DMS114 treated with DMSO at 0.1 percent for 48 hours (cell line): ENCODE data around the gene STAC3.

Experiments used
- DNase-seq: peaks from one replicate; lab custom pipeline; 2025; ENCODE audit not compliant: unreplicated experiment; lab: John Stamatoyannopoulos, UW

Gene STAC3

GRCh38 chr12:57236925-57237595 is 13.9 kb downstream of the STAC3 start:
- DNase-seq, result no peak

- DNase-seq, result no peak
Observed at GRCh38 chr12:57236201-57236924, 14.6 kb downstream of the STAC3 start.

GRCh38 chr12:57235728-57236131 is 15.3 kb downstream of the STAC3 start:
- DNase-seq, result no peak

GRCh38 chr12:57235017-57235727 is 15.8 kb downstream of the STAC3 start:
- DNase-seq, result no peak

GRCh38 chr12:57234571-57235016 is 16.4 kb downstream of the STAC3 start:
- DNase-seq, result no peak

- no peak for DNase-seq
Observed at GRCh38 chr12:57234233-57234570, 16.8 kb downstream of the STAC3 start.

GRCh38 chr12:57233357-57234232 is 17.4 kb downstream of the STAC3 start:
- no peak for DNase-seq

GRCh38 chr12:57232156-57232756 is 18.7 kb downstream of the STAC3 start:
- DNase-seq, result no peak

- DNase-seq, result no peak
Observed at GRCh38 chr12:57231276-57232021, 19.5 kb downstream of the STAC3 start.

- DNase-seq, result no peak
Observed at GRCh38 chr12:57230381-57231155, 20.4 kb downstream of the STAC3 start.

- DNase-seq, result peak; percentile 95
Observed at GRCh38 chr12:57229634-57230380, 21.2 kb downstream of the STAC3 start, which contains the start of gene SHMT2. Gene SHMT2 (plus strand): TSS chr12:57229711. CDS start chr12:57229779, 68 bp downstream.

GRCh38 chr12:57229046-57229633 is 21.8 kb downstream of the STAC3 start:
- DNase-seq, result no peak

- no peak for DNase-seq
Observed at GRCh38 chr12:57227315-57228115, 23.5 kb downstream of the STAC3 start.

GRCh38 chr12:57226588-57227314 is 24.2 kb downstream of the STAC3 start:
- no peak for DNase-seq

GRCh38 chr12:57225680-57226210 is 25.2 kb downstream of the STAC3 start:
- DNase-seq, result no peak

- DNase-seq, result no peak
Observed at GRCh38 chr12:57224973-57225679, 25.9 kb downstream of the STAC3 start.
